ENCODE results near the gene PRRT1. TPM values are rescaled to one million over a fixed set of nuclear protein-coding genes. Genes with fewer than 3 reads are reported as not detected.
A peak's percentile ranks its signal among the peaks of the same experiment; 100 is the strongest.

PRRT1 gene
- polyA plus RNA-seq, 3 donors from 2014 or later, result not detected

GRCh38 chr6:32175711-32176475, 24.2 kb upstream of the PRRT1 start, which contains the start of gene AGPAT1:
TSS of gene AGPAT1 (minus strand) at chr6:32176084. CDS start at chr6:32171496, 4,588 bp downstream.
- H3K4me1 Mint-ChIP-seq, result peaks cover 64 to 72% of the 10 kb centered on the region in 2 donors
- H3K9me3 Mint-ChIP-seq, result no peaks in the 10 kb centered on the region
- peaks cover 8 to 11% (median 10%) of the 10 kb centered on the region in 3 donors for H3K27me3 Mint-ChIP-seq (ENCODE audit: low read depth in 3 of 3)
- H3K36me3 Mint-ChIP-seq, result peaks cover 4 to 12% (median 6%) of the 10 kb centered on the region in 3 donors
- H3K27ac Mint-ChIP-seq, result peak within 1 kb of the TSS; percentile 94 to 100 (median 98)
- peak; percentile 96 for DNase-seq
- H3K4me3 Mint-ChIP-seq, result peak within 1 kb of the TSS; percentile 85 to 99 (median 91)

- Mint-ChIP-seq H3K27me3 (ENCODE audit: low read depth in 3 of 3) (peaks cover 8 to 11% (median 10%) of the 10 kb centered on the region in 3 donors), H3K36me3 (peaks cover 2 to 7% (median 2%) of the 10 kb centered on the region in 3 donors), H3K4me3 (peak overlapping the region; percentile 85 to 99 (median 91)), H3K27ac (peak overlapping the region; percentile 70 to 100 (median 92)), H3K4me1 (peaks cover 58 to 66% of the 10 kb centered on the region in 2 donors), H3K9me3 (no peaks in the 10 kb centered on the region)
- no peak for DNase-seq
These were observed 23.6 kb upstream of the PRRT1 start for GRCh38 chr6:32175322-32175710.

GRCh38 chr6:32174416-32174815, 22.7 kb upstream of the PRRT1 start:
- Mint-ChIP-seq H3K9me3 (no peaks in the 10 kb centered on the region), H3K27ac (peak overlapping the region in 5 of 6 donors; percentile 30 to 89 (median 73)), H3K4me1 (peaks cover 51 to 58% of the 10 kb centered on the region in 2 donors), H3K4me3 (peak overlapping the region; percentile 74 to 94 (median 86)), H3K36me3 (peaks cover 5 to 13% (median 10%) of the 10 kb centered on the region in 3 donors), H3K27me3 (ENCODE audit: low read depth in 3 of 3) (peaks cover 10 to 12% (median 10%) of the 10 kb centered on the region in 3 donors)
- no peak for DNase-seq

GRCh38 chr6:32173051-32173727, 21.4 kb upstream of the PRRT1 start:
- H3K36me3 Mint-ChIP-seq, result peaks cover 5 to 20% (median 10%) of the 10 kb centered on the region in 3 donors
- no peaks in the 10 kb centered on the region for H3K9me3 Mint-ChIP-seq
- H3K27me3 Mint-ChIP-seq (ENCODE audit: low read depth in 3 of 3), result peaks cover 10 to 11% (median 10%) of the 10 kb centered on the region in 3 donors
- peaks cover 41 to 47% of the 10 kb centered on the region in 2 donors for H3K4me1 Mint-ChIP-seq
- DNase-seq, result no peak
- peak overlapping the region in 4 of 6 donors; percentile 4 to 79 (median 34) for H3K27ac Mint-ChIP-seq
- peak overlapping the region in 1 of 5 donors; percentile 1 for H3K4me3 Mint-ChIP-seq

GRCh38 chr6:32171234-32171633, 19.5 kb upstream of the PRRT1 start:
- Mint-ChIP-seq H3K4me3 (no peak overlapping the region), H3K27me3 (ENCODE audit: low read depth in 3 of 3) (peaks cover 3 to 4% (median 3%) of the 10 kb centered on the region in 3 donors), H3K36me3 (peaks cover 11 to 27% (median 18%) of the 10 kb centered on the region in 3 donors), H3K27ac (no peak overlapping the region), H3K4me1 (peaks cover 23 to 28% of the 10 kb centered on the region in 2 donors), H3K9me3 (no peaks in the 10 kb centered on the region)
- no peak for DNase-seq

DNA sequence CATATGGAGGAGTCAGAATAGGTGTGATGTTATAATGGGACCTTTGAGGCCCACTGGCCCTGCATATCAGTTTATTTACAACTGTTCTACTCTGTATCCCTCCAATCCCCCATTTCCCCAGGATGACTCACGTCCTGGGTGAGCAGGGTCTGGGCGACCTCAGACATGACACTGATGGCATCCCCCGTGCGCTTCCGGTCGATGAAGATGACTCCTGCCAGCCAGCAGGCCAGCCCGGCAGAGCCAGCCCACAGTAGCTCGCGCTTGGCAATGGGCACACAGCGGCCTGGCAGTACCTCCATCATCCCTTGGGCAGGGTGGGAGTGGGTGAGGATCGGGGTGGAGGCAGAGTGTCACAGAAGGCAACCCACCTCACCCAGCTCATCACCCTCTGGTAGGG, 18.6 kb upstream of the PRRT1 start:
- H3K27ac Mint-ChIP-seq, result no peak overlapping the region
- peaks cover 17 to 22% of the 10 kb centered on the region in 2 donors for H3K4me1 Mint-ChIP-seq
- H3K9me3 Mint-ChIP-seq, result no peaks in the 10 kb centered on the region
- H3K27me3 Mint-ChIP-seq (ENCODE audit: low read depth in 3 of 3), result peaks cover 3 to 4% (median 3%) of the 10 kb centered on the region in 3 donors
- DNase-seq, result no peak
- H3K4me3 Mint-ChIP-seq, result no peak overlapping the region
- H3K36me3 Mint-ChIP-seq, result peaks cover 11 to 31% (median 18%) of the 10 kb centered on the region in 3 donors

- H3K27me3 Mint-ChIP-seq (ENCODE audit: low read depth in 3 of 3), result peaks cover 3 to 4% (median 3%) of the 10 kb centered on the region in 3 donors
- DNase-seq, result no peak
- peaks cover 4 to 9% of the 10 kb centered on the region in 2 donors for H3K4me1 Mint-ChIP-seq
- H3K27ac Mint-ChIP-seq, result no peak overlapping the region
- peaks cover 11 to 31% (median 18%) of the 10 kb centered on the region in 3 donors for H3K36me3 Mint-ChIP-seq
- H3K9me3 Mint-ChIP-seq, result no peaks in the 10 kb centered on the region
- H3K4me3 Mint-ChIP-seq, result no peak overlapping the region
These were observed 17.3 kb upstream of the PRRT1 start for GRCh38 chr6:32168807-32169591.

GRCh38 chr6:32168350-32168749, 16.6 kb upstream of the PRRT1 start:
- no peak for DNase-seq
- Mint-ChIP-seq H3K27me3 (ENCODE audit: low read depth in 3 of 3) (peaks cover 3 to 4% (median 3%) of the 10 kb centered on the region in 3 donors), H3K4me3 (no peak overlapping the region), H3K36me3 (peaks cover 11 to 31% (median 18%) of the 10 kb centered on the region in 3 donors), H3K27ac (no peak overlapping the region), H3K4me1 (peaks cover 0 to 5% of the 10 kb centered on the region in 2 donors), H3K9me3 (no peaks in the 10 kb centered on the region)

GRCh38 chr6:32167761-32168262, 16.1 kb upstream of the PRRT1 start:
- Mint-ChIP-seq H3K27ac (peak overlapping the region in 2 of 6 donors; percentile 12 to 84), H3K36me3 (peaks cover 11 to 31% (median 18%) of the 10 kb centered on the region in 3 donors), H3K27me3 (ENCODE audit: low read depth in 3 of 3) (peaks cover 3 to 4% (median 3%) of the 10 kb centered on the region in 3 donors), H3K4me3 (no peak overlapping the region), H3K9me3 (no peaks in the 10 kb centered on the region), H3K4me1 (peaks cover 0 to 4% of the 10 kb centered on the region in 2 donors)
- DNase-seq, result no peak

DNA sequence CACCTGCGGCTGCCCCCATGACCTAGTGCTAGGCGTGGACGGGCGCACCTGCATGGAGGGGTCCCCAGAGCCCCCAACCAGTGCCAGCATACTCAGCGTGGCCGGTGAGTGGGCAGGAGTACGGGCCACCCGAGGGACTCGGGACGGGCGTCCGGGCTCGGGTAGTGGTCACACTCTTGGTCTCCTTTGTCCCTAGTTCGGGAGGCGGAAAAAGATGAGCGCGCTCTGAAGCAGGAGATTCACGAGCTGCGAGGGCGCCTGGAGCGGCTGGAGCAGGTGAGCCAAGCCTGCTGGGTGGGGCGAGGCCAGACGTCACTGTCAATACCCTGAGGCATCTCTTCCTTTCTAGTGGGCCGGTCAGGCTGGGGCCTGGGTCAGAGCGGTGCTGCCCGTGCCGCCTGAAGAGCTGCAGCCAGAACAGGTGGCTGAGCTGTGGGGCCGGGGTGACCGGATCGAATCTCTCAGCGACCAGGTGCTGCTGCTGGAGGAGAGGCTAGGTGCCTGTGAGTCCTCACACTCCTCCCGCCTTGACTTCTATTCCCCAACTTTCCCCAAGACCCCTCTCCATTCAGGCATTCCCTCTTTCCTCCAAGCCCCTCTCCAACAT, 15.5 kb upstream of the PRRT1 start:
- H3K4me1 Mint-ChIP-seq, result no peaks in the 10 kb centered on the region
- H3K27me3 Mint-ChIP-seq (ENCODE audit: low read depth in 3 of 3), result peaks cover 3 to 4% (median 3%) of the 10 kb centered on the region in 3 donors
- no peak overlapping the region for H3K4me3 Mint-ChIP-seq
- DNase-seq, result no peak
- H3K9me3 Mint-ChIP-seq, result no peaks in the 10 kb centered on the region
- peak overlapping the region in 2 of 6 donors; percentile 12 to 84 for H3K27ac Mint-ChIP-seq
- peaks cover 11 to 34% (median 18%) of the 10 kb centered on the region in 3 donors for H3K36me3 Mint-ChIP-seq

DNA sequence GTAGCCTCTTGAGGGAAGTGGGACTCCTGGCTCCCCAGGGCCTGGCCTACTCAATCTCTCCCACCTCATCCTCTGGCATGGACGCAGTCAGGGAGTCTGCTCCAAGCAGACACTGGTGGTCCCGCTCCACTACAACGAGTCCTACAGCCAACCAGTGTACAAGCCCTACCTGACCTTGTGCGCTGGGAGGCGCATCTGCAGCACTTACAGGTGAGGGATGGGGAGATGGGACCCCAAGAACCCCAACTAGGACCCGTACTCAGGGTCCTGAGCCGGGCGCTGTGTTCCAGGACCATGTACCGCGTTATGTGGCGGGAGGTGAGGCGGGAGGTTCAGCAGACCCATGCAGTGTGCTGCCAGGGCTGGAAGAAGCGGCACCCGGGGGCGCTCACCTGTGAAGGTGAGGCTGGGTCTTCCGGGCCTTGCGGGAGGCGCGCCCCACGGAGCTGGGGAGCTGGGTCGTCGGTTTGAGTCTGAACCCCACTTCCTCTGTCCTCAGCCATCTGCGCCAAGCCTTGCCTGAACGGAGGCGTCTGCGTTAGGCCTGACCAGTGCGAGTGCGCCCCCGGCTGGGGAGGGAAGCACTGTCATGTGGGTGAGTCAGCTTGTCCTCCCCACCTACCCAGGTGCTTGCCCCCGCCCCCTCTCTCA, 14.8 kb upstream of the PRRT1 start:
- Mint-ChIP-seq H3K27ac (no peak overlapping the region), H3K4me1 (no peaks in the 10 kb centered on the region), H3K27me3 (ENCODE audit: low read depth in 3 of 3) (peaks cover 3 to 4% (median 3%) of the 10 kb centered on the region in 3 donors), H3K36me3 (peaks cover 11 to 34% (median 18%) of the 10 kb centered on the region in 3 donors), H3K9me3 (no peaks in the 10 kb centered on the region), H3K4me3 (no peak overlapping the region)
- no peak for DNase-seq

GRCh38 chr6:32164295-32164694, 12.6 kb upstream of the PRRT1 start, which contains the start of gene EGFL8:
TSS of gene EGFL8 (plus strand) at chr6:32164595. CDS start at chr6:32166166, 1,571 bp downstream.
- Mint-ChIP-seq H3K36me3 (peaks cover 7 to 21% (median 7%) of the 10 kb centered on the region in 3 donors), H3K4me1 (no peaks in the 10 kb centered on the region), H3K27me3 (ENCODE audit: low read depth in 3 of 3) (peaks cover 0 to 3% (median 1%) of the 10 kb centered on the region in 3 donors), H3K4me3 (no peak within 1 kb of the TSS), H3K9me3 (no peaks in the 10 kb centered on the region), H3K27ac (no peak within 1 kb of the TSS)
- DNase-seq, result no peak
